H1 (cell line): ENCODE measurements around the gene THBD. TPM values are rescaled to one million over a fixed set of nuclear protein-coding genes. Genes with fewer than 3 reads are reported as not detected.

ENCODE experiments used
- BRCA1 ChIP-seq: IDR thresholded peaks from 2 replicates; pipeline ENCODE4 v1.6.1; 2012; ENCODE audit warnings: low read depth, low read length, improper control_type of control experiment
- CHD2 ChIP-seq: IDR thresholded peaks from 2 replicates; pipeline ENCODE4 v1.6.1; 2012; ENCODE audit warnings: low read length, improper control_type of control experiment
- EP300 ChIP-seq, 2 experiments: IDR thresholded peaks; 1 replicate in 1 of 2; 2 replicates in 1 of 2; pipeline ENCODE4 v1.6.1; 2011 to 2012; ENCODE audit warnings: low read depth in 2 of 2, low read length in 2 of 2, mild to moderate bottlenecking in 2 of 2, borderline replicate concordance in 1 of 2, inconsistent platforms in 1 of 2, moderate library complexity in 1 of 2
- RAD21 ChIP-seq, 2 experiments: IDR thresholded peaks in 1 of 2; conservative IDR thresholded peaks in 1 of 2; 2 replicates each; pipeline ENCODE4 v1.6.1; 2011; ENCODE audit warnings: low read depth in 2 of 2, low read length in 2 of 2, improper control_type of control experiment in 1 of 2, inconsistent platforms in 1 of 2, mild to moderate bottlenecking in 1 of 2, moderate library complexity in 1 of 2
- polyA plus RNA-seq, 7 experiments: library from polyadenylated mRNA; depleted of rRNA in 3 of 7; stranded (reverse) in 5 of 7; unstranded in 2 of 7; fragments of >200 nt in 5 of 7; fragments of 200-250 nt in 2 of 7; gene quantifications; 1 replicate in 5 of 7; 2 replicates in 1 of 7; 4 replicates in 1 of 7; pipeline versions ENCODE4 v1.2.1 to v1.2.3, GENCODE V29; 2011 to 2013; ENCODE audit warnings: missing spikeins in 2 of 7, mixed read lengths in 2 of 7
- total RNA-seq: library from RNA; stranded (reverse); fragmentation: NEBNext Ultra II Directional; extraction: Animal tissue kit (Norgen Biotek cat#: 25700); gene quantifications from 2 replicates; pipeline ENCODE4 v1.2.1, GENCODE V29; 2021

Gene THBD
- total and polyA plus RNA-seq, 2 of the 8 experiments (the other 6 are each of a cell fraction or from before 2014, with no cell fraction given) = 0.21 to 0.43 TPM

GRCh38 chr20:23035731-23036130 is 13.7 kb downstream of the THBD start (continued):
- TF ChIP-seq RAD21 (IDR thresholded peaks at IDR 0.05 in 1 of 2, conservative IDR thresholded peaks at IDR 0.05 in 1 of 2; ENCODE audit: low read depth in 2 of 2, low read length in 2 of 2) (no peak), EP300 (IDR thresholded peaks at IDR 0.05; ENCODE audit: borderline replicate concordance in 1 of 2, low read depth in 2 of 2, low read length in 2 of 2) (no peak), BRCA1 (no peak), CHD2 (no peak)
